CD4-positive, alpha-beta T cell treated with Interleukin-1 beta for 1 hour (primary cell): Measurements from ENCODE around the gene RBMS3.
"Not testable (repeated sequence)": the region's sequence is repeated elsewhere in the genome, so short reads cannot be mapped to it uniquely, and the experiment has no call there.

Source experiments
- DNase-seq, 2 donors: peaks; one replicate each; pipeline ENCODE4 v3.0.0-alpha.2; 2020 to 2022

RBMS3 gene

DNA sequence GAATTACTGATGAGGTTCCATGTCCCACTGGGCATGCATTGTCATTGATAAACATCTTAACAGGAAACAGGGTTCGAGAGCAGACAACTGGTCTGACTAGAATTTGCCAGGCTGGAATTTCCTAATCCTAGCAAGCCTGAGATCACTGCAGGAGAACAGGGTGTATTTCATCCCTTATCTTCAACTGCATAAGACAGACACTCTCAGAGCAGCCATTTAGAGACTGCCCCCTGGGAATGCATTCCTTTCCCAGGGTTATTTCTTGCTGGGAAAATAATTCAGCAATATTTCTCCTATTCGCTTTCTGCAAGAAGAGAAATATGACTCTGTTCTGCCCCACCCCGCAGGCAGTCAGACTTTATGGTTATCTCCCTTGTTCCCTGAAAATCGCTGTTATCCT is 113.1 kb downstream of the RBMS3 start:
- DNase-seq, result not testable (repeated sequence)

DNA sequence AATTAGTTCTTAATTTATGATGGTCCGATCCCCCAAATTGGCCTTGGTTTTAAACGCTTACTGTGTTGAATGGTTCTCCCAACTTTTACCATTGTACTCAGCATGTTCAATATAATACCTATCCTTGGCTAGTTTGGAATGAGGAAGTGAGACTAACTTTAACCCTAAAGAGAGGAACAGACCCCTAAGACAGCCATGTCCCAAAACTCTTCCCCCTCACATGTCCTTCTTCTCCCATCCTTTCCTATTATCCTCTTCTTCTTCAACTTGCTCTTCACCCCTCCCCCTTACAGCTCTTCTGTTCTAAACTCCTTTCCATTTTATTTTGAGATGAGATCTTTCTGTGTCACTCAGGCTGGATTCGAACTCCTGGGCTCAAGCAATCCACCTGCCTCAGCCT is 116.5 kb downstream of the RBMS3 start:
- DNase-seq, result no peak

DNA sequence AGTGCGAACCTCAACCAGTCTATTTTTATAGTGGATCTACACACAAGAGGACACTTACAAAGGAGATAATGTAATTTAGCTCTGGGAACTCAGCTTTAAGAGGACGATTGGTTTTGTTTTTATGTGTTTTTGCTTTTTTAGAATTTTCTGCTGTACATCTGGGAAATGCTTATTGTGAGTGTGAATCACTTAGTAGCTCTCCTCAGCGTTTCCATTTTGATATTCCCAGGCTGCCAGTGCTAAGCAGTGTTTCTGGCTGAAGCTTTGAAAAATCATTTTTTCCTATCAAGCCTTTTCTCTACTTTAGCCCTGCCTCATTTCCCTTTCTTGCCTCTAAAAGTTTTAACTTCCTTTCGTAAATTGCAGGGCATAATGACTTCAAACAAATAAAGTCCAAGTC is 117.9 kb downstream of the RBMS3 start:
- no peak for DNase-seq

DNA sequence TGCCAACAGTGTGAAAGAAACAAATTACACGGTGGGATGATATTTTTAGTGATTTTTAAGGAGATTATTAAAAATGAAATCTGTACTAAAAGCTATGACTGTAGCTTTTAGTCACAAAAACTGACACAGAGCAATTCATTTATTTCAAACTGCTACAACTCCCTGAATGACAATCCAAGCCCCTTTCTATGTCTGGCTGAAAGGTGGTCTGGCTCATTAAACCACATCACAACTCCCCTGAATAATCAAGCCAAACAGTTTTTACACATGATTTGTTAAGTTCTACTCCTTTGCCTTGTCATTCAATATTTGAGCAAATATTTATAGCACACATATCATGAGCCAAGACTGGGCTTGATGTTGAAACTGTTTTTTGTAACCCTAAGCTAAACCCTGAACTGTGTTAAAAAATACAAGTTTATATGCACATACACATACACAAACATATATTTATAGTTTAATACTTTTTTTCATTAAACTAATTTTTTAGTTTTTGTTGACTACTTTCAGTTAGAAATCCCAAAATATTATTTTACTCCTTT is 125.5 kb downstream of the RBMS3 start:
- DNase-seq, result no peak

DNA sequence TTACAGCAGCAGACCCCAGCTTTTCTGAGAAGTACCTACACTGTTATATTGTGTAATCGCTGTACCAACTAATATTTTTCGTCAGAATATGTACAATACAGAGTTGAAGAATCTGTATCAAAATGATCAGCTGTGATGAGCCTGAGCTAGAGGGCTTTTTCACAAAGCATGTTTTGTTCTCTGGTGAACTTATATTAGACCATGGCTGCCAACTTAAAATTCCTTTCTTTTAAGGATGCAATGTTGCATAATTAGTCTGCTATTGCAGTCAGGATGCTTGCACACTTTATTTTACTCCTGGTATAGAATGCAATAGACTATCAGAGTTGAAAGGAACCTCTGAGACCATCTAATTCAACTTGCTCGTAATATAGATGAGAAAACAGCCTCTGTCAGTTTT is 127.8 kb downstream of the RBMS3 start:
- no peak for DNase-seq

DNA sequence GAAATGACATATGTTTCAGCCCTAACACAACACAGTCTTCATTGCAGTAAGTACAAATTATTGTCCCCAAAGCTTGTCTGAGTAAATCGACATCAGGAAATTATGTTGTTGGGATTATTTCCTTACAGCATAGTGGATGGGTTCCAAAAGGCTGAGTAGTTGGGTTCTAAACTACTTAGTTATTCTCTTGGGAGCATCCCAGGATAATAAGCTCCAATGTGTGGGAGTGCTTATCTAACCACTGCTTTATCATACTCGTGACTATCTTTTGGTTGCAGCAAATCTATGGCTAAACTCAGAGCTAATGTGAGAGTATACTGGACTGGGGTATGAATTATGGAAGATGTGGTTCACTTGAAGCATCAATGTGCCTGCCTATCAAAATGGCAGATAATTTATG is 128.5 kb downstream of the RBMS3 start:
- no peak for DNase-seq

DNA sequence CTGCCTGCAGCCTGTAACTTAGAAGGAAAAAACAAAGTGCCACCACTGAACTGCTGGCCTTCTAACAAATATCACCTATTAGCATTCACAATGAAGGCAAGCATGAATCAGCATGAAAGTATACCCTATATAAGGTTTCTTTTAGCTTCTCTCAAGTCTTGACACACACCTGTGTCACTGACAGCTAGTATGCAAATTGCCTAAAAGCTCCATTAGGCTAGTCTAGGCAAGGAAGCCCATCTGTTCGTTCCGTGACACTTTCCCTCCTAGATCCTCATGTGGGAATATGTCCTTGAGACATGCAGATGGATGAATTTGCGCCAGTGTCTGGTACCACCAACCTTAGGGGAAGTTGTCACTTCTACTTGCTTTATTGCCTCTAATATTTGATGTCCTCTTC is 129.3 kb downstream of the RBMS3 start:
- no peak for DNase-seq

DNA sequence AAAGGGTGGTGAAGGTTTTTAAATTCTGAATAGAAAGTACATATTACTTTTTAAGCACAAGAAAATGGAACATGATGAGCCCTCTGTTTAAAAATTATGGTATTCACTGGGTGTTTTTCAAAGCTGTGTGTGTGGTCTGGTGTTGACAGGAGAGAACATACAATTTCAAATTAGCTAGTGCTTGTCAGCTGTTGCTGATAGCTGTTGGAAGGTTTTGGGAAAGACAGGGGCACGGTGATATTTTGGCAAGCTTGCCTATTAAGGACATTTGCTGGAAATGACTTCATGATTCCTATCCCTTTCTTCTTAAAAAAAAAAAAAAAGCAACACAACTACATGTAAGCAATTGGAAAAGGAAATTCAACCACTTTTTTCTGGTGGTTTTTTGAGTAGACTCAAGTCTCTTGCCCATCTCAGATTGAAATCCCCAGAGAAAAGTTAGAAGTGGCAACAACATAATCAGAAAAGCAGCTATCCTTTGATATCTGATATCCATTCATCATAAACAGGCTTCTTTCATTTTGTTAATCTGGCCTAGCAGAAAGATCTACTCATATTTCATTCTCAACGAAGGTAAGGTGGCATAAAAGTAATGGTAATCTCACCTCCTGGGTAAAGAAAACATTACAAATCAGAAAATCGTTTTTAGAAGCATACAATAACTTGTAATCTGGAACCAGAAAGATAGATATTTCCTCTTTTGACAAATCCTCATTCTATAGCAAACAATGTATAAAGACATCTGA is 130.0 kb downstream of the RBMS3 start:
- DNase-seq, result no peak

DNA sequence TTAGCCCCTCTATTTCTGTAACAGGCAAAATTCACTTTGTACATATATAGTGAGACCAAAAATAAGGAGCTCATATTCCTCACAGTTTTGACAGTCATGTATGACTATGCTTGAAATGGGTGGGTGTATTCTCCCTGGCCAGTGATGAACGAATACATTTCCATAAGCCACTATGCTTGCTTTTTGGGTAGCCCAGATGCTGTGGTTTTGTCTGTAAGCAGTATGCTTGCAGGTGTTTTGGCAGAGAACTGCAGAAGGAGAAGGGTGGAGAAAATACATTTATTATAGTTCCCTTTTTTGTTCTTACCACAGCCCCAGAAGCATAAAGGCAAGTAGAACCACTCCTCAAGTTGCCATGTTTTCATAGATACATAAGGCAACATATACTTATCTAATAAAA is 131.2 kb downstream of the RBMS3 start:
- no peak for DNase-seq

DNA sequence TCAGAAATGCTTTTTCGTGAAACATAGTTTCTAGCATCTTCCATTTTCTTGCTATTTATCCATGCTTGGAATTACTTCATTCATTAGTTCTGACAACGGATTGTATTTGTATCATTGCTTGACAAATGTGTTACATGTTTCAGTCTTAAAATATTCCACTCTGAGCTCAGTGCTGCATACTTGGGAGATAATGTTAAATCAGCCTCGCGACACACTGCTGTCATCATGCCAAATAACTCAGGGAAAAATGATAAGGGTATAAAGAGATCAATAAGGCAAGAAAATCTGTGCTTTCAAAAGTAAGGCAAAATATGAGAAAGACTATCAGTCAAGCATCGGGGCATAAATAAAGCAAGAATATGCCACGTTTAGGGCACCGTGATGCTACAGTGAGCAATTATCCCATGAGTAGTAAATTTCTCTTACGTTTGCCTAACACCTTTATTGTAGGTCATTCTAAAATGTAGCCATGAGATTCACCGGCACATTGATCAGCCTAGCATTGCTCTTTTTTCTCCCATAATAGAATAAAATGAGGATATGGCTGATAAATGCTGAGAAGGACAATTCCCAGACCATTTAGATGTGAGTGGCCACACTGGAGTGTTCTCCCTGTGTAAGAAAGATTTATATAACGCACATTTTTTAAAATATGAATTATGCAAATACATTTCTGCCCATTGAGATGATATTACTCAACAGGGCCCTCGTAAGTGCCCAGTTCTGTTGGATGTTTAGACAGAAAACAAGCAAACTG is 133.8 kb downstream of the RBMS3 start:
- no peak for DNase-seq

DNA sequence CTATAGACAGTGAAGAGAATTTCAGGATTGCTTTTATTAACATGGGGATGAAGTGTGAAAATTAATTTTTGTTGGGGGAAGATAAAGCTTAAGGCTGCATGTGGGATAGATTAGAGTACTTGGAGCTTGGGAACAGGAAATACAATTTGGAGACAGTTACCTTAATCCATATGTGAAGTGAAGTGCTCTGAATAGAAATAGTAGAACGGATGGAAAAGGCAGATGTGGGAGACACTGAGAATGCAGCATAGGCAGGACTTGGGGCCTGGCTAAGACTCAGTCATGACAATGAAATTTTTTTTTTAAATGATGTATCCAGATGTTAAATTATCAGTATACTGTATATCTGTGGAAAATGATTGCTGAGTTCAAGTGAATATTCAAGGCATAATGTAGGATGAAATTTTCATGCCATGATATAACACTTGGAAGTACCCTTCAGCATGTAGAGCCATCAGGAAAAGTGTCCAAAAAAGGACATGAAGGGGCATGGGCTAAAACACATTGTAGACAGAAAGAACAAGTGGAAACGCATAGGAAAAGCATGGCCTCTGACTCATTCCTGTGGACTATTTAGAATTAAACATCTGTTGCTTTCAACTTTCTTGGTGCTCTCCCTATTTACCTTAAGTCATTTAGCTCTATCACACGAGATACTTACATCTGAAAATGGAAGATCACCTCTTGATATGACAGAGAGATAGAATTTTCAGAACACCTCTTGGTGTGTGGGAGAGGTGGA is 134.8 kb downstream of the RBMS3 start:
- no peak for DNase-seq

DNA sequence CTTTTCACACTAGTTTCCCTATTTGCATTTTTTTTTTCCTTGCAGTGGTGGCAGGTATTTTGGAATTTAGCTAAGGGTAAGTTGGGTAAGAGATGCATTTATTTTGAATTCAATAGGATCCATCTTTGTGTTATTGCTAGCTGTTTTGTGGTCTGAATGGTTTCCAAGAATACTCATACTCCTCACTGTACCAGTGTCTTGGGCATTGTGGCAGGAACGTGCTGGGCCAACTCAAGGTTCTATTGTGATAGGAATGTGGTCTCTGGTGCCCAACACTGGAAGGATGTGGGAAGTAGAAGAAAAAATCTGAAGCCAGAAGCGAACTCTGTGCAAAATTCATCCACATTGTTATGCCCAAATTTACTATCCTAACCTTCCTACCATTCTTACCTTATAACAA is 135.6 kb downstream of the RBMS3 start:
- no peak for DNase-seq

DNA sequence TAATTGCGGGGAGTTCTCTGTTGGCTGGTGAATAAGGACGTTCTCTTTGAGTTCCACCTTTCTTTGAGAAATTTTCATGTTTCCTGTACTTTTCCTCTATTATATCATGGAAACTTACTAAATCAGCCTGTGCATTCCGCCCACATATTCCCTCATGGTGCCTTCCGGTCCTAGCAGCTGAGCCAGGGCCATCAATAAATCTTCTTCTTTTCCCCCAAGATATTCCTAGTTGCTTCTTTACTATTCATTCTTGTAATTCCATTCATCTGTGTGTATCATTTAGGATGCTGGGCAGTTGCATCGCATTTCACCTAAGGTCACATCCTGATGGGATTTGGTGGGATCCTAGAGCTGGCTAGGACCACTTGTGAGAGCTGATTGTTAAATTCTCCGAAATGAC is 139.2 kb downstream of the RBMS3 start:
- no peak for DNase-seq

DNA sequence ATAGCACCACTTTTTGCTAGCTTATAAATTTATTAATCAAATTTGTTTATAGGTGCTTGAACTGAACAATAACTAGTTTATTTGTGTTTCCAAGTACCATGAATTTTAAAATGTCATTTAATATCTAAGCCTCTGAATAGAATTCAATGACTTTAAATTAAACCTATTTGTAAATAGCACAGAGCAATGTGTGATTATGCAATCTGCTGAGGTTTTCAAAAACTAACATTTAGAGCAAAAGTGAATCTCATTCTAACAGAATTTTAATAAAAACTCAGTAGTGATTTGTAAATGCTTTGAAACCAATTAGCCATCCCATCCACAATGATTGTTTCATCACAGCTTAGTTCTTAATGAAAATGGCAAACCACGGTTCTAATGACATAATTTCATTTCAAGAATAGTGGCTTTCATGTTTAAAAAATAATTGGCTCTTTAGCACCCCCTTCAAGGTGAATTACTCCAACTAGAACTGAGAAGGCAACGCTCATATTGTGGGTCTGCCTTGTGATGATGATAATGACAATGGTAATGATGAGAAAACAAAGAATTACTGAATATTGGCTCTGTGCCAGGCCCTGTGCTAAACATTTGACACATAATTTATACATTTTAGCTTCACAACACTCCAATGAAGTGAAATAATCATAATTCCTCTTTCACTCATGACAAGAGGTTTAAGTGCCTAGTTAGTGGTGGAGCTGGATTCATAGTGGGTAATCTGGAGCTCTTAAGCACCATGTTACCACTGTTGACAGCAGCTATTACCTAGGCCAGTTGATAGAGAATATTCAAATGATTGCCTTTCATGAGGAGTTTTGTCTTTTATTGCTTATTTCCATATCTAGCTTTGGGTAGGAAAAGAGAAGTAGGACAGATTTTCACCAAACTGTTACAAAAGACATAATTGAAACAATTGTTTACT is 145.7 kb downstream of the RBMS3 start:
- no peak for DNase-seq

DNA sequence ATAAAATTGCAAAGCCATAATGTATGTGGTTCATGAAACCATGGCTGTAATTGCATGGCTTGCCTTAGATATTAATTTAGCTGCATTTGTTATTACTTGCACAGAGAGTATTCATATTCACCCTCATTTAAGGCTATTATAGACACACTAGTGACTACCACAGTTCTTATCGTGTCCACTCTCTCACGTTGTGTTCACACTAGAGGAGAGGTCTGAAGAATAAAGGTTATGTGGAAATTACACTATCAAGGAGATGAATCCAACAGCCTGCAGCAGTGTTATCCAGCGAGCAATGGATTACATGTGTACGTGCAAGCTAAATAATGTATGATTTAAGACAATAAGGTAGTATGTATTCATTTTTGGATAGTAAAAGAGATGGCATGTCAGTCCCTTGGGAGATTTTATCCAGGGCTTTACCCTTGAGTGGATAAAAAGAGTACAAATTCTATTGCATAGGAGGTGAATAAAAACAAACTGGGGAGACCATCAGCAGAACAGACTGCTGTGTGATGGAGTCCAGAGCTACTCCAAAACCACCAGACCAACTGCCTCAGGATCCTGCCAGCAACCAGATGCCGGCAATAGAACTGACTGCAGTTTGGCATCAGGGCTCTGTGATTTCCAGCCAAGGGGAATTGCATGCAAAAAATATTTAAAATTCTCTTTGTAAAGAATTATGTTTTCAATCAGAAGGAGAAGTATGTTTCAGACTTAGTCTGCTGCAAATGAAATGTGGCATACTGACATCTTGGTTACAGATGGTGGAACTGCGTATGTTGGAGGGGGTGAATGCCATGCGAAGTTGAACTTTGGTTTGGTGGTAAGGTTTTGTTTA is 146.6 kb downstream of the RBMS3 start:
- DNase-seq, result no peak

DNA sequence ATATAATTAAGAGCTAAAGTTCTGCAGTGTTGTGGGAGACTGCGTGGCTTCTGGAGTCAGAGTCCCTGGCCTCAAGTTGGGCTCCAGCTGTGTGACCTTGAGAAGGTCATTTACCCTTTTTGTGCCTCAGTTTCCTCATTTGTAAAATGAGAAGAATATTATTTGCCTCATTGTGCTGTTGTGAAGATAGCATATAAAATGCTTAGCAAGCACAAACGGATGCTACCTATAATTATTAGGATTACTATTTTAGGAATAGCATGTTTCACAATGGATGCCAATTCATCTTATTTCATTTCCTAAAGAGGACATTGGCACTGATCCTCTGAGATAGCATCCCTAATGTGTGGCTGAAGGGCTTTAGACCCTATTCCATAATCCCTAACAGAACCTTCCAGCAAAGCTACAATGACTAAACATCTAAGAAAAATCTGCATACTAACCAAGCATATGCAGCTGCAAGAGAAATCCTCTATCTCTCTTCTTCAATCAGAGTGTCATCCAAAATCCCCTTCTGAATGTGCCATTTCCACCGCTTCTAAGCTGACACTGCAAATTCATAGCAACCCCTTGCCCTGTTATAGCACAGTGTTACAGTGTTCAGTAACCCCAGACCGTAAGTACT is 148.3 kb downstream of the RBMS3 start:
- no peak for DNase-seq

DNA sequence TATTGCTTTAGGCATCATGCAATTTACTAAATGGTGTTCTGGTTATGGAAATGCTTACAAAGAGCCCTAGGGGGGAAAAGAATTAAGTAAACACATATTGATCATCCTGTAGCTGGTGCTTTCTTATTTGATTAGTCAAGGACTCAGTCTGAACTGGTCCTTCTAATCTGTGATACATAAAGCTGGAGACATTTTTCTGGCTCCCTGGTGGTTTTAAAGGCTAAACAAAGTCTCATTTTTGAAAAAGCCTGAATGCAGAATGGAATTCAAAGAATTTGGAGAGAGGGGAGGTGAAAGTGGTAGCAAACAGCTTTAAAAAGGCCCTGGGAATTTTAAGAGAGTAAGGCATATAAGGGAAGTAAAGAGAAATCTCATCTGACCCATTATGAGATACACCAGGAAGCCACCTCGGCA is 149.7 kb downstream of the RBMS3 start:
- no peak for DNase-seq

DNA sequence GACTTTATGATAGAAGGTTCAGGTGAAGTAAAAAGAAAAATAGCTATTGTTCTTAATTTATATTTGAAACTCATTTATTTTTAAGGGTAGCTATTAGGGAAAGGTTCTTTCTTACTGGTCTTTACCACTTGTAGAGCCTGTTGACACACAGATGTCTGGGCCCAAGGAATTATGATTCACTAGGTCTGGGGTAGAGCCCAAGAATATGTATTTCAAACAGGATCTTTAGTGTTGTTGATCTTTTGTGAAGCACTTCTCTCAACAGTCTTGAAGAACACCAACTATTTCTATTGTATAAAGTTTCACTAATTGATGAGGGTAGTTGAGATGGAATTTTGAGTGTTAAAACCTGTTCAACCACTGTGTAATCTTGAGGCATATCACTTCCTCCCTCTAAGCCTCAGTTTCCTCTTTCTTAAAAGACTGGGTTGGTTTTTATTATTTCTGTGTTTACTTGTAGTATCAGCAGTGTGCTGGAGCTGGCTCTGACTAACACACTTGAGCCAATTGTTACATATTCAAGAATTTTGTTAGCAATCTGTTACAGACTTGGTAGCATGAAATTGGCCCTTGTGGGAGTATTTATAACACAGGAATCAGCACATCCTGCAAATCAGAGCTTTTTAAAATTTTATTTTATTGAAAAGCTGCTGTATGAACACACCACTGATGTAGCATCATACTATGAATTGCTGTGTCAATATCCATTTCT is 155.9 kb downstream of the RBMS3 start:
- no peak for DNase-seq

DNA sequence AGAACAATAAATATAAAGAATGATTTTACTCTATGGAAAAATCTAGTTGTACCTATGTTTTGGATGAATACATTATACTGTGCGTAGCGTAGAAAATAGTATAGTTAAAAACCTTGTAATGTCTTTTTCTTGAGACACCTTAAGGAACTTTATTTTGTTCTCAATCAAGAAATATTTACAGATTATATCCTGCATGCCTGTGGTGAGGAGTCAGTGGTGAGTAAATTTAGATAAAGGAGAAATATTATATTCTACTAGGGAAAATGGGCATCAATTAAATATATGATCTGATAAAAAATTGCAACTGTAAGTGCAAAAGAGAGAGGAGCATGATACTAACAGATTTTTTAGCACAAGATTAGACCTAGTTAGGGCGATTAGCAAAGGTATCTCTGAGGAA is 157.7 kb downstream of the RBMS3 start:
- DNase-seq, result no peak
